ENCODE measurements around the gene NECTIN2.
"Not testable (repeated sequence)": the region's sequence is repeated elsewhere in the genome, so short reads cannot be mapped to it uniquely, and the experiment has no call there.

The NECTIN2 gene

GRCh38 chr19:44817725-44818465, 28.2 kb upstream of the NECTIN2 start:
- Histone ChIP-seq H3K9me3 (ENCODE audit: control insufficient read depth in 2 of 2, low read length in 2 of 2) (no peaks in the 10 kb centered on the region), H3K4me3 (ENCODE audit: low read length in 2 of 2) (no peak overlapping the region), H3K9ac (ENCODE audit: low read depth in 1 of 2, low read length in 2 of 2) (no peak overlapping the region), H3K27me3 (ENCODE audit: control insufficient read depth in 2 of 2, insufficient read depth in 2 of 2, low read length in 2 of 2) (no peaks in the 10 kb centered on the region), H3K4me1 (ENCODE audit: control insufficient read depth in 2 of 2, insufficient read depth in 2 of 2, low read length in 2 of 2) (peaks cover 5 to 6% of the 10 kb centered on the region in 2 donors), H3K27ac (ENCODE audit: low read depth in 2 of 2, low read length in 2 of 2) (no peak overlapping the region), H3K36me3 (ENCODE audit: control insufficient read depth in 2 of 2, insufficient read depth in 2 of 2, low read length in 2 of 2) (peaks cover 0 to 4% of the 10 kb centered on the region in 2 donors)

GRCh38 chr19:44818466-44819031, 27.5 kb upstream of the NECTIN2 start:
- Histone ChIP-seq H3K4me1 (ENCODE audit: control insufficient read depth in 2 of 2, insufficient read depth in 2 of 2, low read length in 2 of 2) (peaks cover 8 to 10% of the 10 kb centered on the region in 2 donors), H3K36me3 (ENCODE audit: control insufficient read depth in 2 of 2, insufficient read depth in 2 of 2, low read length in 2 of 2) (peaks cover 0 to 4% of the 10 kb centered on the region in 2 donors), H3K9me3 (ENCODE audit: control insufficient read depth in 2 of 2, low read length in 2 of 2) (no peaks in the 10 kb centered on the region), H3K4me3 (ENCODE audit: low read length in 2 of 2) (no peak overlapping the region), H3K27me3 (ENCODE audit: control insufficient read depth in 2 of 2, insufficient read depth in 2 of 2, low read length in 2 of 2) (no peaks in the 10 kb centered on the region), H3K9ac (ENCODE audit: low read depth in 1 of 2, low read length in 2 of 2) (no peak overlapping the region), H3K27ac (ENCODE audit: low read depth in 2 of 2, low read length in 2 of 2) (no peak overlapping the region)

- no peaks in the 10 kb centered on the region for H3K27me3 ChIP-seq (ENCODE audit: control insufficient read depth in 2 of 2, insufficient read depth in 2 of 2, low read length in 2 of 2)
- H3K9ac ChIP-seq (ENCODE audit: low read depth in 1 of 2, low read length in 2 of 2): no peak overlapping the region
- peaks cover 8 to 10% of the 10 kb centered on the region in 2 donors for H3K4me1 ChIP-seq (ENCODE audit: control insufficient read depth in 2 of 2, insufficient read depth in 2 of 2, low read length in 2 of 2)
- no peak overlapping the region for H3K27ac ChIP-seq (ENCODE audit: low read depth in 2 of 2, low read length in 2 of 2)
- H3K4me3 ChIP-seq (ENCODE audit: low read length in 2 of 2): no peak overlapping the region
- H3K9me3 ChIP-seq (ENCODE audit: control insufficient read depth in 2 of 2, low read length in 2 of 2): no peaks in the 10 kb centered on the region
- peaks cover 0 to 3% of the 10 kb centered on the region in 2 donors for H3K36me3 ChIP-seq (ENCODE audit: control insufficient read depth in 2 of 2, insufficient read depth in 2 of 2, low read length in 2 of 2)
Observed at GRCh38 chr19:44819246-44819832, 26.8 kb upstream of the NECTIN2 start.

GRCh38 chr19:44820648-44821609, 25.2 kb upstream of the NECTIN2 start:
- no peaks in the 10 kb centered on the region for H3K36me3 ChIP-seq (ENCODE audit: control insufficient read depth in 2 of 2, insufficient read depth in 2 of 2, low read length in 2 of 2)
- no peaks in the 10 kb centered on the region for H3K27me3 ChIP-seq (ENCODE audit: control insufficient read depth in 2 of 2, insufficient read depth in 2 of 2, low read length in 2 of 2)
- H3K27ac ChIP-seq (ENCODE audit: low read depth in 2 of 2, low read length in 2 of 2): peak overlapping the region in 1 of 2 donors; percentile 22
- H3K4me1 ChIP-seq (ENCODE audit: control insufficient read depth in 2 of 2, insufficient read depth in 2 of 2, low read length in 2 of 2): peaks cover 8 to 10% of the 10 kb centered on the region in 2 donors
- no peak overlapping the region for H3K4me3 ChIP-seq (ENCODE audit: low read length in 2 of 2)
- no peaks in the 10 kb centered on the region for H3K9me3 ChIP-seq (ENCODE audit: control insufficient read depth in 2 of 2, low read length in 2 of 2)
- H3K9ac ChIP-seq (ENCODE audit: low read depth in 1 of 2, low read length in 2 of 2): no peak overlapping the region

- no peak overlapping the region for H3K9ac ChIP-seq (ENCODE audit: low read depth in 1 of 2, low read length in 2 of 2)
- no peaks in the 10 kb centered on the region for H3K27me3 ChIP-seq (ENCODE audit: control insufficient read depth in 2 of 2, insufficient read depth in 2 of 2, low read length in 2 of 2)
- no peaks in the 10 kb centered on the region for H3K9me3 ChIP-seq (ENCODE audit: control insufficient read depth in 2 of 2, low read length in 2 of 2)
- H3K4me1 ChIP-seq (ENCODE audit: control insufficient read depth in 2 of 2, insufficient read depth in 2 of 2, low read length in 2 of 2): peaks cover 8 to 10% of the 10 kb centered on the region in 2 donors
- H3K4me3 ChIP-seq (ENCODE audit: low read length in 2 of 2): no peak overlapping the region
- no peak overlapping the region for H3K27ac ChIP-seq (ENCODE audit: low read depth in 2 of 2, low read length in 2 of 2)
- no peaks in the 10 kb centered on the region for H3K36me3 ChIP-seq (ENCODE audit: control insufficient read depth in 2 of 2, insufficient read depth in 2 of 2, low read length in 2 of 2)
Observed at GRCh38 chr19:44822177-44822576, 23.9 kb upstream of the NECTIN2 start.

- Histone ChIP-seq H3K27ac (ENCODE audit: low read depth in 2 of 2, low read length in 2 of 2) (no peak overlapping the region), H3K27me3 (ENCODE audit: control insufficient read depth in 2 of 2, insufficient read depth in 2 of 2, low read length in 2 of 2) (no peaks in the 10 kb centered on the region)
Observed at GRCh38 chr19:44822670-44823372, 23.3 kb upstream of the NECTIN2 start.

GRCh38 chr19:44823373-44823698, 22.8 kb upstream of the NECTIN2 start:
- Histone ChIP-seq H3K4me1 (ENCODE audit: control insufficient read depth in 2 of 2, insufficient read depth in 2 of 2, low read length in 2 of 2) (peaks cover 5 to 8% of the 10 kb centered on the region in 2 donors), H3K4me3 (ENCODE audit: low read length in 2 of 2) (no peak overlapping the region), H3K27ac (ENCODE audit: low read depth in 2 of 2, low read length in 2 of 2) (no peak overlapping the region), H3K9ac (ENCODE audit: low read depth in 1 of 2, low read length in 2 of 2) (no peak overlapping the region), H3K36me3 (ENCODE audit: control insufficient read depth in 2 of 2, insufficient read depth in 2 of 2, low read length in 2 of 2) (no peaks in the 10 kb centered on the region), H3K9me3 (ENCODE audit: control insufficient read depth in 2 of 2, low read length in 2 of 2) (no peaks in the 10 kb centered on the region), H3K27me3 (ENCODE audit: control insufficient read depth in 2 of 2, insufficient read depth in 2 of 2, low read length in 2 of 2) (no peaks in the 10 kb centered on the region)

More at GRCh38 chr19:44822670-44823372, 23.3 kb upstream of the NECTIN2 start:
- no peak overlapping the region for H3K4me3 ChIP-seq (ENCODE audit: low read length in 2 of 2)
- no peak overlapping the region for H3K9ac ChIP-seq (ENCODE audit: low read depth in 1 of 2, low read length in 2 of 2)
- peaks cover 8 to 10% of the 10 kb centered on the region in 2 donors for H3K4me1 ChIP-seq (ENCODE audit: control insufficient read depth in 2 of 2, insufficient read depth in 2 of 2, low read length in 2 of 2)
- no peaks in the 10 kb centered on the region for H3K9me3 ChIP-seq (ENCODE audit: control insufficient read depth in 2 of 2, low read length in 2 of 2)
- H3K36me3 ChIP-seq (ENCODE audit: control insufficient read depth in 2 of 2, insufficient read depth in 2 of 2, low read length in 2 of 2): no peaks in the 10 kb centered on the region

GRCh38 chr19:44824761-44825160, 21.3 kb upstream of the NECTIN2 start:
- H3K4me3 ChIP-seq (ENCODE audit: low read length in 2 of 2): no peak overlapping the region
- no peak overlapping the region for H3K9ac ChIP-seq (ENCODE audit: low read depth in 1 of 2, low read length in 2 of 2)
- no peak overlapping the region for H3K27ac ChIP-seq (ENCODE audit: low read depth in 2 of 2, low read length in 2 of 2)
- H3K36me3 ChIP-seq (ENCODE audit: control insufficient read depth in 2 of 2, insufficient read depth in 2 of 2, low read length in 2 of 2): no peaks in the 10 kb centered on the region
- peaks cover 3 to 5% of the 10 kb centered on the region in 2 donors for H3K4me1 ChIP-seq (ENCODE audit: control insufficient read depth in 2 of 2, insufficient read depth in 2 of 2, low read length in 2 of 2)
- H3K9me3 ChIP-seq (ENCODE audit: control insufficient read depth in 2 of 2, low read length in 2 of 2): no peaks in the 10 kb centered on the region
- H3K27me3 ChIP-seq (ENCODE audit: control insufficient read depth in 2 of 2, insufficient read depth in 2 of 2, low read length in 2 of 2): no peaks in the 10 kb centered on the region

GRCh38 chr19:44832875-44833274, 13.2 kb upstream of the NECTIN2 start:
- not testable (repeated sequence) for H3K36me3 ChIP-seq (ENCODE audit: control insufficient read depth in 2 of 2, insufficient read depth in 2 of 2, low read length in 2 of 2); H3K27ac ChIP-seq (ENCODE audit: low read depth in 2 of 2, low read length in 2 of 2)

More at GRCh38 chr19:44832875-44833274, 13.2 kb upstream of the NECTIN2 start:
- not testable (repeated sequence) for H3K27me3 ChIP-seq (ENCODE audit: control insufficient read depth in 2 of 2, insufficient read depth in 2 of 2, low read length in 2 of 2); H3K4me1 ChIP-seq (ENCODE audit: control insufficient read depth in 2 of 2, insufficient read depth in 2 of 2, low read length in 2 of 2); H3K4me3 ChIP-seq (ENCODE audit: low read length in 2 of 2); H3K9ac ChIP-seq (ENCODE audit: low read depth in 1 of 2, low read length in 2 of 2); H3K9me3 ChIP-seq (ENCODE audit: control insufficient read depth in 2 of 2, low read length in 2 of 2)

Measured in mucosa of rectum (tissue), 2 donors.